ENCODE measurements around the gene SECISBP2.
"Not testable (repeated sequence)": the region's sequence is repeated elsewhere in the genome, so short reads cannot be mapped to it uniquely, and the experiment has no call there.

DNA sequence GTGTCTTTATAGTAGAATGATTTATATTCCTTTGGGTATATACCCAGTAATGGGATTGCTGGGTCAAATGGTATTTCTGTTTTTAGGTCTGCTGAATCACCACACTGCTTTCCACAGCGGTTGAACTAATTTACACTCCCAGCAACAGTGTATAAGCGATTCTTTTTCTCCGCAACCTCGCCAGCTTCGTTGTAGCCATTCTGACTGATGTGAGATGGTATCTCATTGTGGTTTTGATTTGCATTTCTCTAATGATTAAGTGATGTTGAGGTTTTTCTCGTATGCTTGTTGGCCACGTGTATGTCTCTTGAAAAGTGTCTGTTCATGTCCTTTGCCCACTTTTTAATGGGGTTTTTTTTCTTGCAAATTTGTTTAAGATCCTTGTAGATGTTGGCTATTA, 25.5 kb downstream of the SECISBP2 start:
- TF ChIP-seq, protein P1, sequence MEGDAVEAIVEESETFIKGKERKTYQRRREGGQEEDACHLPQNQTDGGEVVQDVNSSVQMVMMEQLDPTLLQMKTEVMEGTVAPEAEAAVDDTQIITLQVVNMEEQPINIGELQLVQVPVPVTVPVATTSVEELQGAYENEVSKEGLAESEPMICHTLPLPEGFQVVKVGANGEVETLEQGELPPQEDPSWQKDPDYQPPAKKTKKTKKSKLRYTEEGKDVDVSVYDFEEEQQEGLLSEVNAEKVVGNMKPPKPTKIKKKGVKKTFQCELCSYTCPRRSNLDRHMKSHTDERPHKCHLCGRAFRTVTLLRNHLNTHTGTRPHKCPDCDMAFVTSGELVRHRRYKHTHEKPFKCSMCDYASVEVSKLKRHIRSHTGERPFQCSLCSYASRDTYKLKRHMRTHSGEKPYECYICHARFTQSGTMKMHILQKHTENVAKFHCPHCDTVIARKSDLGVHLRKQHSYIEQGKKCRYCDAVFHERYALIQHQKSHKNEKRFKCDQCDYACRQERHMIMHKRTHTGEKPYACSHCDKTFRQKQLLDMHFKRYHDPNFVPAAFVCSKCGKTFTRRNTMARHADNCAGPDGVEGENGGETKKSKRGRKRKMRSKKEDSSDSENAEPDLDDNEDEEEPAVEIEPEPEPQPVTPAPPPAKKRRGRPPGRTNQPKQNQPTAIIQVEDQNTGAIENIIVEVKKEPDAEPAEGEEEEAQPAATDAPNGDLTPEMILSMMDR (conservative IDR thresholded peaks at IDR 0.05; ENCODE audit: low read depth in 2 of 2) = not testable (repeated sequence)
- not testable (repeated sequence) for TF ChIP-seq REST (IDR thresholded peaks at IDR 0.05; ENCODE audit: unreplicated experiment)

Data from GM23338 (cell line).